G401 (cell line): ENCODE data around the gene CELF4. TPM values are rescaled to one million over a fixed set of nuclear protein-coding genes. Genes with fewer than 3 reads are reported as not detected.

Source experiments
- DNase-seq: peaks from one replicate; pipeline ENCODE4 v3.0.0-alpha.2; 2015; ENCODE audit warnings: low spot score
- in situ Hi-C: cut with HindIII; loops from 2 replicates; pipeline ENCODE4 v1.10.0; 2016; ENCODE audit warnings: low sequenced_read_pairs, mixed read lengths
- total RNA-seq: library from RNA; depleted of rRNA; stranded (reverse); fragments of >200 nt; shearing (Covaris generic); gene quantifications from 2 replicates; pipeline ENCODE4 v1.2.3, GENCODE V29; 2014

Gene CELF4
- total RNA-seq, 1 experiment from 2014 or later: not detected

DNA sequence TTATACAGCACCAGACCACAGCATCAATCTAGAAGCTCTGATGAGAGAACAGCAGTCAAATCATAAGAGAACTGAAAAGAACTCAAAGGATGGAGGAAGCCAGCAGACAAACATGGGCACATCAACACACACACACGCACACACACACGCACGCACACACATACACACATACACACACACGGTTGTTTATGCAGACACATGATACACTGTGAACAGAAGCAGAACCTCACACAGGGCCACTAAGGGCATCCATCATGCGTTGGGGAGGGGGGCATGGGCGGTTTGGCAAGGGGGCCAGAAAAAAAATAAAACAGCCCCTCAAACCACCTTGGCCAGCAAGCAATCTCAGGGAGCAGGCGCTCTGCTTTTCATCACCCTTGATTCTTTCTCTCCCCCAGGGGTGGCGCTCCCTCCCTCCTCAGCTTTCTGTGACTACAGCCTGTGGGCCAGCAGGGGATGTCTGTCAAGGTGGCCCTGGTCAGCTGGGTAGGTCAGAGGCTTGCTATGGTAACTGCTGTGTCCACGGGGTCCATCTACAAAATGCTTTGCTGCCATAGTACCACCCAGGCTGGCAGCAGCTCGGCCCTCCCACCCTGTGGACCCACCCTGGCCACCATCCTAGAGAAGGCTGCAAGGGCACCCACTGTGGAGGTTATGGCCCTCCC is 318.0 kb downstream of the CELF4 start:
- DNase-seq: no peak
- in situ Hi-C loops: no loop called here

DNA sequence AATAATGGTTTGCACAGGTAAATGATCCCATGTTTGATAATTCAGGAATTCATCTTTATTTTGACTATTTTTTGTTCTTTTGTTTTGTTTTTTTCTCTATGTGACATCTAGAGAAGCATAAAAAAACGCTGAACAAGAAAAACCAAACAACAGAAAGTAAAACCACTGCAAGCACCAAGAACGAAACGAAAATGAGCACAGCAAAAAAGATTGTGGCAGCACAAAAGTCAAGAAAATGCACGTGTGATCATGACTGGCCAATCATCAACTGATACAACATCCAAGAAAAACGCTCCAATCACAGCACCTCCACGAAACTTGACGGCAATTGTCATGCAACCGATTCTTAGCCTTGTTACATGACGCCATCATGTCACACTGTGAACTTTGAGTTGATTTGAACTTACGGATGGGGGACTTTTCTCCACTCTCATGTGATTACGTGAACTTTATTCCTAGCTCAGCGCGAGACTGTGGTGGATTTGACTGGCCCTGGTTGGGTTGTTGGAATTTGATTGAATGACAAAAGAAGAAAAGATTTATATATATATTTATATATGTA is 318.7 kb downstream of the CELF4 start:
- in situ Hi-C loops: no loop called here
- no peak for DNase-seq

DNA sequence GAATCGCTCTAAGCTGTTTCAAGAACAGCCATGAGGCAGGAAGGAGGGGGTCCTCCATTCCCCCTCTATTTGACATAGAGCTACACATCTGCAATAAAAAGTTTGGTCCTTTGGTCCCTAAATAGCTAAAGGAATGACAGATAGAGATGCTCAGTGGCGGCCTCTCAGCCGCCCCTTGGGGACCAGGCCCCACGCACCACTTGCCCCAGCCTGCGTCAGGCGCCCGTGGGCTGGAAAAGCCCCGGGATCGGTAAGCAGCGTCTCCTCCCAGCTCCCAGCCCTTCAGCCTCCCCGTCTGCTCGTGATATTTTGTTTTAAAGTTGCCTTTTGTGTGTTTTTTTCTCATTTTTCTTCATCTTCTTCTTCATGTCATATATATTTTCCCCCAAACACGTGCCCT is 321.0 kb downstream of the CELF4 start:
- in situ Hi-C loops: no loop called here
- DNase-seq: no peak

DNA sequence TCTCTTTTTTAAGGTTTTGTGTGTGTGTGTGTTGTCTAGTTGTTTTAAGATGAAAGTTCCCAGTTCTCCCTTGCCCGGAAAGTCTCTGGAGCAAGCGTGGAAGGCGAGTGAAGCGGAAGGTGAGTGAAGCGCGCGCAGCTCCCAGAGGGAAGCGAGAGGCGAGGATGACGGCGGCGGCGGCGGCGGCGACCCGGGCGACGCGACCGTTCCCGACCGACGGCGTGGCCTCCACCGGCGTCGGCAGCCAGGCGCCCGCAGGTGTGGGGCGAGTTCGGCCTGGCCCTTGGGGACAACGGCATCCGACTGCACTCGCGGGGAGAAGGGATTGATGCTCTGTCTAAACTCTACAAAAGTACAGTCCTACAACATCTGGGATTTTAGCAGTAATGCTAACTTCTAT is 321.9 kb downstream of the CELF4 start:
- in situ Hi-C loops: no loop called here
- DNase-seq: no peak

DNA sequence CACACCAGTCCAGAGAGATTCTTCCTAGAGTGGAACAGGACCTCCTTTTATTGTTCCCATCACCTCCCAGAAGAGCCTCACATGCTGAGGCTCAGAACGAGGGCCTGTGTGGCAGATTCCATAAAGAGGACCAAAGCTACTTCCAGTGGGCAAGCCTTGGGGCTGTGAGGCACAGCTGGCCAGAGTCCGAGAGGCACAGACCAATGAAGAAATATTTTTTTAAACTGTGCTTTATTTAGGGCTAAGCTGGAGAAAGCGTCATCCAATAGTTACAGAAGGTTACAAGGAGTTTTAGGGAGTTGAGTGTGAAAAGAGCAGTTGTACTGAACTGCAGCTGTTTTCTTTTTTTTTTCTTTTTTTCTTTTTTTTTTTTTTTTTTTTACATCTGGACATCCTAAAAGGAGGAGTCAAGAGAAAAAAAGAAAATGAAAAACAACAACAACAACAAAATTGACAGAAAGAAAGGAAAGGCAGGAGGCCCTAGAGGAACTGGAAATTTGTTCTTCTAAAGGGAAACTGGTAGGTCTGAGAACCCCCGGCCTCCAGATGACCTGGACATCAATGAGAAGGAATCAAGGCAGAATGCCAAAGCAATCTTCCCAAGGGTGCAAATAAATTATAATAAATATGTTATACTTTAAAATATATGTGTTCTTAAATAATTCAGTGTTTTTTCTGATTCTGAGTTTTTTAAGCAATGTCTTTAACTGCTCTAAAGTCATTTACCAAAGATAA is 322.6 kb downstream of the CELF4 start:
- no peak for DNase-seq
- in situ Hi-C loops: no loop called here

DNA sequence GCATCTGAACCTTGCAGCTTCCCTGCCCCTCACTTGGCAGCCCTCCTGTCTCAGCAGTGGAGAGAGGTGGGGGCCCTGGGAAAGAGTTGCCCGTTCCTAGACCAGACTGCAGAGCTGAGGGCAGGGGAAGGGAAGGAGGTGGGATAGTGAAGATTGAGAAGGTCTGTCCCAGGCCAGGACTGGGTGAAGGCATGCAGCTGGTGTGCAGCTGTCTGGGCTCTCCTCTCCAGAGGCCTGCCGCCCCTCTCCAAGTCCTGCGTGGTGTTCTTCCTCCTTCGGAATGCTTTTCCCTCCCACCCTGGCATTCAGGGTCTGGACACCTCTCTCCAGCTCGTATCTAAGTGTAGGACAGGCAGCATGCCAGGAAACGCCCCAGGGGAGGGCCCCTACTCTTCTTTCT is 323.5 kb downstream of the CELF4 start:
- no peak for DNase-seq
- in situ Hi-C loops: no loop called here

DNA sequence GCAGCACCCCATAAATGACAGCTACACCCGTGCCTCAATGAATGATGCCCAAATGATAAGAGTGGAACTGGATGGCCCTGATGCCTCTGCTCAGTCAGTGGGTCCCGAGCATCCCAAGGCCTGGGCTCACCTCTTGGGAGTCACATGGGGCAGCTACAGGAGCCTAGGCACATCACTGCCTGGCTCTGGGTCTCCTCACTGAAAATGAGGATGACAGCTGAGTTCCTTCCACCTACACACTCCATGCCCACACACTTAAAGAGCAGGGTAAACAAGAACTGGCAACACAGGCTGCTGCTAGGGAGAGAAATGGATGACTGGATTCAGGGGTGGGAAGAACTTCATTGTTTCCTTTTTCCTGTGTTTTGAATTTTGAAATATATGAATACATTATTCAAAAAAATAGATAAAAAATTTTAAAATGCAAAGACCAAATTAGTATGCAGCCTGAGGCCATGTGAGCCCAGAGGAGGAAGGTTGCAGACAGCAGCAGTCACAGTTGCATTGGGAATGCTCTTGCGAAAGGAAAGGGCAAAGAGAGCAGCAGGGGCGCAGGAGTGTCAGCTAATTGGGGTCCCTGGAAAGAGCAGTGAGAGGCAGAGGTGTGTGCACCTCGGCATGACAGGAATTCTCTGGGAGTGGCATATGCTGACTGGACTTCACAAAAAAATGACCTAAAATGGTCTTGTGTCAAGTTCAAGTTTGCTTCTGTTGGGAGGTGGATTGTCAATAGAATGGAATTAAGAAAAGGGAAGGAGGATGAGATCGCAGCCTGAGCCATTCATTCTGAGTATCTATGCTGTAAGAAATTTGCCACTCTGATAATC is 327.1 kb downstream of the CELF4 start:
- DNase-seq: no peak
- in situ Hi-C loops: no loop called here

DNA sequence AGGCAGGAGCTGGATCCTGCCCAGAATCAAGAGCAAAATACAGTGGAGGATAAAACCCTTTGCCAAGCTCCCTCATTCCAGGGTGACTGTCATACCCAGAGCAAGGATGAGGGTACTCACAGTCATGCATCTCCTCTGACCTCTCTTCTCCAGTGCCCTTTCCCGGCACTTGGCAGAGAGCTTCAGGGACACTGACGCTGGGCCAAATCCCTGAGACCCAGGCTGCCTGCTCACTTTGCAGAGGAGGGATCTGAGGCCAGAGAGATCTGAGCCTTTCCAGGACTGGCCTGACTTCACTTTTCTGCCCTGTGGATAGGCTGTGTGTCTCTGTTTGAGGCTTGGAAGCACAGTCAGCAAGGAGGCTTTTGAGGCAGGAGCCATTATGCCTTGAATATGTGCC is 330.0 kb downstream of the CELF4 start:
- in situ Hi-C loops: no loop called here
- DNase-seq: no peak

DNA sequence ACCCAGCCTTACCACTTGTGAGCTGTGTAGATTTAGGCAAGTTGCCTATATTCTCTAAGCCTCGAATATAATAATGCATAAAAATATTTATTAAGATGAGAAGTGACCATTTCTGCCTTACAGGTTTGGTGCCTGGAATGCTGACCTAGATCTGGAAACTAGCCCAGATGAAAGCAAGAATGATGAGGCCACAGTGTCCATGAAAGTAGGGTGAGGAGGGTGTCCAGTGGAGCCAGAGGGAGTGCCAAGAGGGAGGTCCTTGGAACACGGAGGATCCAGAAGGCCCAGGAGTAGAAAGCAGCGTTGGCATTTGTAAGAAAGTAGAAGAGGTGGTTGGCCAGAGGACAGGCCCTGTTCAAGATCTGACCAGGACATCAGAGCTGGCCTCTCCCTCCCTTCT is 334.3 kb downstream of the CELF4 start:
- DNase-seq: no peak
- in situ Hi-C loops: no loop called here

DNA sequence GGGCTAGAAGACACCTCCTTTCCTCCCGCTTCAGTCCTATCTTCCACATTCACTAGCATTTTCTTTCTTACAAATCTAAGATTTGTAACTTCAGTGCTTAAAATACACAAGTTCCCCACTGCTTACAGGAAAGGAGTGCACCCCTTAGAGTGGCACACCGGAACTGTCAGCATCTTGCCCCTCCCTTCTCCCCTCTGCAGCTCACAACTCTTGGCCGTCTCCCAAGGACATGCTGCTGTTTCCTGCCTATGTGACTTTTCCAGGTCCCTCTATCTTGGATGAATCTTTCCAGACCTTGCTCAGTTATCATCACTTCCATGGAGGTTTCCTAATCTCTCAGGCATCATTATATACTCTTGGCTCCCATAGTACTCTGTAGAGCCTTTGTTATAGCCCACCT is 334.8 kb downstream of the CELF4 start:
- DNase-seq: no peak
- in situ Hi-C loops: no loop called here

DNA sequence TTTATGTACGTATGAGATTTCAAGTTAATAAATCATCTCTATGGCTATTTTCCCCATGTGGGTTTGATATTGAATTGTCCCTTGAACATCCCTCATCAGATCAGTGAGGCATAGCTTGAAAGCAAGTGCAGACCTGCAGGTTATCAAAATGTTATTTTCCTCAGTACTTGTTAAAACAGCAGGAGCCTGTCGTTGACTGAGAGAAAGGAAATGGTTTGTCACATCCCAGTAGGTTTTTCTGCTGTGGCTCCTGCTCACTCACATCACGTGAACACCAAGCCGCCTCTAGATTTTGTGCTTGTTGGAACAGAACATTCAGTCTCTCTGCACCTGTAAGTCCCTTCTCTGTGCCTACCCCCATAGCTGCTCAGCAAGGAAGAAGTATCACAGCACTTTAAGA is 340.3 kb downstream of the CELF4 start:
- DNase-seq: no peak
- in situ Hi-C loops: no loop called here

DNA sequence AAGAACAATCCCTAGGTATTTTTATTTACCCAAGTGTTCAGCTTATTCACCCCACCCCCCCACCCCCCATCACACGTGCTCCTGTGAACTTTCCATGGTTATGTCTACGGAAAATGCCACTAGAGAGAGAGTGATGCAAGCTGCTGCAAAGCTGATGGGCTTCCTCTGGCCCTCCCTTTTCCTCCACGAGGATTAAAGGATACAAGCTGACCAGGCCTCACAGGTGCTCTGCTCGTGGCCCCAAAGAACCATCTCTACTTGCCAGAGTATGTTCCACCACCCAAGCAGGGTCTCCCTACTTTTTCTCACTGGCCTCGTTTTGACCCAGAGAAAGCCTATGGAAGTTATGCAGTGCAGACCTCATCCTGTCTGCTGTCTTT is 342.6 kb downstream of the CELF4 start:
- DNase-seq: no peak
- in situ Hi-C loops: no loop called here

DNA sequence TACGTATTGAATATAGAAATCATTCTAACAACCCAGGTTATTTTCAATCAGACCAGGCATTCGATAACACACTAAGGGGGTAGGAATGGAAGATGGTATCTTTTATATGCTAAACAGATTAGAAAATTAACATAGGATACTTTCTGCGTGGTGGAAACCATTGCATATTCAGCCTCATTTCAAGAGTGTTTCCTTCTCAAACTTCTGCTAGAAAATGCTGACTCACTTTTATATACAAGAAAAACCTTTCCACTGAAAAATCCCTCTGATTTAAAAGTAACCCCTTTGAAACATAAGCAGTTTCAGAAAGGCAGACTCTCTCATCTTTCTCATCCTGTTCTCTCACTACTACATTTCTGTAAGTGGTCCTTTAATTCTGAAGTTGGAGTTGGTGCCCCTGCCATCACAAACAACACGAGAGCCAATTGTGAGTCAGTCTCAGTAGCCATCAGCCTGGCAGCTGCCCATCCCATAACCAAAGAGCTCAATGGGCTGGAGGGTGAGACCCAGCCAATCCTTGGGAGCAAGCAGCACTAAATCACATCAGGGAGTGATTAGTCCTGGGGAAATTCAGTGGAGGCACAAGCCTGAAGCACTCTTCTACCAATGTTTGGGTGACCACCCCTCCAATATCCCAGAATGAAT is 343.1 kb downstream of the CELF4 start:
- no peak for DNase-seq
- in situ Hi-C loops: no loop called here

DNA sequence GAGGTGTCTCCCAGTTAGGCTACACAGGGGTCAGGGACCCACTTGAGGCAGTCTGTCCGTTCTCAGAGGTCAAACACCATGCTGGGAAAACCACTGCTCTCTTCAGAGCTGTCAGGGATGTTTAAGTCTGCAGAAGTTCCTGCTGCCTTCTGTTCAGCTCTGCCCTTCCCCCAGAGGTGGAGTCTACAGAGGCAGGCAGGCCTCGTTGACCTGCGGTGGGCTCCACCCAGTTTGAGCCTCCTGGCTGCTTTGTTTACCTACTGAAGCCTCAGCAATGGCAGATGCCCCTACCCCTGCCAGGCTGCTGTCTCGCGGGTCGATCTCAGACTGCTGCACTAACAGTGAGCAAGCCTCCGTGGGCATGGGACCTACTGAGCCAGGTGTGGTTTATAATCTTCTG is 346.3 kb downstream of the CELF4 start:
- no peak for DNase-seq
- in situ Hi-C loops: no loop called here

DNA sequence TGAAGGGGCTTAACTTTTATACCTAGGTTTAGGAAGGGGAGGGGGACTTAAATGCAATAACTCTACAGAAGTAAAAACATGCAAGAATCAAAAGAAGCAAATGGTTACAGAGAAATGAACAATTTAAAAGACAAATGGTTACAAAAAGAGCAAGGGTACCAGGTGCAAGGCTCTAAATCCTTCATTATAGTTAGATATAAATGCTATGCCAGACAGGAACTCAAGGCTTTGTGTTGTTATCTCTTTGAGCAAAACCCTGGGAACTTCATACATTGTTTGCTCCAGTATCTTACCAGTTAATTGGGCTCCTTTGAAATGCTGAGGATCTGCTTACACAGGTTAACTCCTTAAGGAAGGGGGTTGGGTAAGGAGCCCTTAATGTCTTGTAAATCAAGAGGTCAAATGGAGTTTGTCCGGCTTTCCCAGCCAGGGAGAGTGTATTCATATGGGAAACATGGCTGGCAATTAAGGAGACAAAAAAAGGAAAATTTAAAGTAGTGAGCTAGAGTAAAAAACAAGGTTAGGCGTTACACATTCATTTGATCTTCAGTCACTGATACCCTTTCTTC is 347.5 kb downstream of the CELF4 start:
- in situ Hi-C loops: no loop called here
- no peak for DNase-seq

DNA sequence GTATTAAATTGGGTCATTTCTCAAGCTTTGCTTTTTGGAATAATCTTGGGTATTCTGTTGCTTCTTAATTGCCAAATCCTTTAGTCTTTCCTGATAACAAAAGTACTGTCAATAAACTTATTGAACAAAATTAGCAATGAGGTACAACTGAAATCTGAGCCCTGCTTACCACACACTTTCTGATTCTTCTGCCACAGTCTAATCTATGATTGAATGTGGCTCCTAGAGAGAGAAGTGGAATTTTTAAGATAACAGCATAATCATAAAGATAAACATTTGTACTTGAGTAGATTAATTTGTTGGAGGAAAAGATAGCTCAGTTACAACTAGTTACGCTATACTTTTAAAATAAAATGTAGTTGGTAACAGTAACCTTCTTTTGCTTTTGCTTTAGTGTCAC is 354.8 kb downstream of the CELF4 start:
- in situ Hi-C loops: no loop called here

DNA sequence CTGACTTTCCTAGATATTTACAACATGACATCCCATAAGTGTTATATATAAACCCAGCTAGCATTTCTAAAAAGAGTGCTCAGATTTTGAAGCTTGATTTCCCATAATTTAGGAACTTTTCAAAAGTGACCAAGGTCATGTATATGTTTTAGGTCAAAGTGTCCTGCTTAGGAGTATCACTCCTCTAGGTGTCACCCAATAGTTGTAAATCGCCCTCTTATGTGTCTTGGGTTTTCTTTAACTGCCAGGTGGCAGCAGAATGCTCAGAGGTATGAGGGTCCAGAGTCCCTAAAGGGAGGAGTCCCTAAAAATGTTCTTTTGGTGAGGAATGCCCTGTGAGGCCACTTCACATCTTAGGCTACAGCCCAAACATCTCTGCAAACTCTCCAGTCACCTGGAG is 358.3 kb downstream of the CELF4 start:
- DNase-seq: no peak
- in situ Hi-C loops: no loop called here

More for the DNA sequence above, 354.8 kb downstream of the CELF4 start:
- DNase-seq: no peak

DNA sequence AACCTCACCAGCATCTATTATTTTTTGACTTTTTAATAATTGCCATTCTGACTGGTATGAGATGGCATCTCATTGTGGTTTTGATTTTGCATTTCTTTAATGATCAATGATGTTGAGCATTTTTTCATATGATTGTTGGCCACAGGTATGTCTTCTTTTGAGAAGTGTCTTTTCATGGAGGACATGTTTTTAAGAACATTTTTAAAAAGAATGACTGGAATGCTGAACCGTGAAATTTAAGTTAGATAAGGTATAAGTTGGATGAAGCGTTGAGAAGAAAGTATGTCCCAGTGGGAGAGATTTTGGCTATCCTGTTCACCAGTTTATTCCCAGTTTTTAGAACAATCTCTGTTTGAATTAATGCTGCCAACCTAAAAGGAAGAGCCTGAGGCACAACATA is 365.9 kb downstream of the CELF4 start:
- in situ Hi-C loops: no loop called here
- no peak for DNase-seq
